ENCODE measurements around the gene SAFB2. TPM values are rescaled to one million over a fixed set of nuclear protein-coding genes. Genes with fewer than 3 reads are reported as not detected.

Gene SAFB2
- total and polyA plus RNA-seq, 10 of the 15 experiments (the other 5 are each of a cell fraction or from before 2014, with no cell fraction given) = 4.5 to 89.2 (median 42.9) TPM

DNA sequence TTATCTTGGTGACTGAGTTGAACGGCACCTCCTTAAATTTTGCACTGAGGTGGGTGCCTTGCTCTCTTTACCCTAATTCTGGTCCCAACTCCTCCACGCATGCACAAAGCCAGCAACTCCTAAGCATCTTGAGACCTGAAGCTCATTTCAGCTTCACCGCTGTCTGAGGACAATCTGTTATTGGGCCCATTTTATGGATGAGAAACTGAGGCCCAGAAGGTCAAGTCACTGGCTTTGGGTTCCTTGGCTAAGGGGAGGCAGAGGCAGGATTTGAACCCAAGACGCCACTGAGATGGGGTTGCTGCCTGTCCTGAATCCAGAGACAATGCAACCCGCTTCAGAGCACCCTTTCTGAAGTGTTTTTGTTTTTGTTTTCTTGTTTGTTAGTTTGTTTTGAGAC, 77.5 kb downstream of the SAFB2 start:
- Histone ChIP-seq H3K36me3 (ENCODE audit: control insufficient read depth in 2 of 2, insufficient read depth in 2 of 2, low read length in 1 of 2) (no peaks in the 10 kb centered on the region), H3K4me1 (ENCODE audit: control insufficient read depth, insufficient read depth, low read length) (no peaks in the 10 kb centered on the region), H3K27ac (ENCODE audit: control insufficient read depth, insufficient read depth) (no peak overlapping the region), H2AFZ (ENCODE audit: control insufficient read depth, low read depth, low read length) (no peak overlapping the region), H3K9ac (ENCODE audit: control insufficient read depth, insufficient read depth, low read length) (no peak overlapping the region), H3K4me3 (no peak overlapping the region), H3K27me3 (replicated peaks in 1 of 2; ENCODE audit: control insufficient read depth in 2 of 2, insufficient read depth in 2 of 2, low read length in 1 of 2) (no peaks in the 10 kb centered on the region), H3K4me2 (ENCODE audit: control insufficient read depth, insufficient read depth) (no peak overlapping the region), H3K9me3 (replicated peaks; ENCODE audit: control insufficient read depth, insufficient read depth, low read length) (no peaks in the 10 kb centered on the region), H3K79me2 (ENCODE audit: control insufficient read depth, insufficient read depth, low read length) (no peaks in the 10 kb centered on the region), H4K20me1 (ENCODE audit: control insufficient read depth, insufficient read depth) (no peaks in the 10 kb centered on the region)
- in situ Hi-C loops (cut with MboI) (no loop called here), intact Hi-C loops (cut with micrococcal nuclease; ENCODE audit: unreplicated experiment) (no loop called here)
- no TSS peak for BruUV-seq (replicated peaks)
- ChIA-PET RAD21 (ENCODE audit: unreplicated experiment) (no interaction called here), POLR2A (no interaction called here), CTCF (no interaction called here), SMC1A (ENCODE audit: uncharacterized antibody, unreplicated experiment) (no interaction called here)
- FAIRE-seq (no peak), DNase-seq (ENCODE audit: low read depth, low spot score) (no peak), ATAC-seq (no peak)
- 58% methylated on average over 5 of the region's 5 CpGs for WGBS (ENCODE audit: insufficient coverage, insufficient replicate concordance, low lambda C conversion rate, missing lambda C conversion rate)
- TF ChIP-seq SUZ12 (IDR thresholded peaks at IDR 0.05; ENCODE audit: unreplicated experiment) (no peak), E2F8 (IDR thresholded peaks at IDR 0.05; ENCODE audit: low read depth, partially characterized antibody) (no peak), NR2F1 (conservative IDR thresholded peaks at IDR 0.05) (no peak), NRF1 (conservative IDR thresholded peaks at IDR 0.05; ENCODE audit: low read depth, low read length) (no peak), SIX5 (IDR thresholded peaks at IDR 0.05; ENCODE audit: low read depth, low read length, severe bottlenecking) (no peak), POU2F2 (IDR thresholded peaks at IDR 0.05; ENCODE audit: borderline replicate concordance, low read depth, low read length) (no peak), CHD1 (IDR thresholded peaks at IDR 0.05; ENCODE audit: low read depth, low read length) (no peak)
- TF ChIP-seq, protein P1, sequence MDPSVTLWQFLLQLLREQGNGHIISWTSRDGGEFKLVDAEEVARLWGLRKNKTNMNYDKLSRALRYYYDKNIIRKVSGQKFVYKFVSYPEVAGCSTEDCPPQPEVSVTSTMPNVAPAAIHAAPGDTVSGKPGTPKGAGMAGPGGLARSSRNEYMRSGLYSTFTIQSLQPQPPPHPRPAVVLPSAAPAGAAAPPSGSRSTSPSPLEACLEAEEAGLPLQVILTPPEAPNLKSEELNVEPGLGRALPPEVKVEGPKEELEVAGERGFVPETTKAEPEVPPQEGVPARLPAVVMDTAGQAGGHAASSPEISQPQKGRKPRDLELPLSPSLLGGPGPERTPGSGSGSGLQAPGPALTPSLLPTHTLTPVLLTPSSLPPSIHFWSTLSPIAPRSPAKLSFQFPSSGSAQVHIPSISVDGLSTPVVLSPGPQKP (IDR thresholded peaks at IDR 0.05; ENCODE audit: low read depth, low read length) = no peak
